Measurements from ENCODE around the gene MYOM1.
"Not testable (repeated sequence)": the region's sequence is repeated elsewhere in the genome, so short reads cannot be mapped to it uniquely, and the experiment has no call there.

The MYOM1 gene

DNA sequence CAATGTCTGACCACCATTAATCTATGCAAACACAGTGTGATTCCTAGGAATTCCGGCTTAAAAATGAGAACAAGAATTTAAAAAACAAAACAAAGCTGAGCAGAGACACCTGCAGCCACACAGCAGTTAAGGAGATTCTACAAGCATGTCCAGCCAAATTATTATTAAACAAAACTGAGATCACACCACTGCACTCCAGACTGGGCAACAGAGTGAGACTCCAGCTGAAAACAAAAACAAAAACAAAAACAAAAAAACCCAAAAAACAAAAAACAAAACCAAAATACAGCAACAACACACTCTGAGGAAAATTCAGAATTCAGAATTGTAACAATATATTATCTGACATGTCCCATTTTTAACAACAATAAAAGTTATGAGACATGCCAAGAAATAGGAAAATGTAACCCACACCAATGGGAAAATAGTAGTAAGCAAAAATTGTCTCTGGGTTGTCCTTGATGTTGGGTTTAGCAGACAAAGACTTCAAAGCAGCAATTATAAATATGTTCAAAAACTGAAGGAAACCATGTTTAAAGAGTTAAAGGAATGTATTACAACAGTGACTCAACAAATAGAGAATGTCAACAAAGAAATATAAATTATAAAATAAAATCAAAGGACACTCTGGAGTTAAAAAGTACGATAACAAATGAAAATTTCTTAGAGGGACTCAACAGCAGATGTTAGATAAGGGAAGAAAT, 19.7 kb downstream of the MYOM1 start:
- Histone ChIP-seq H3F3A (ENCODE audit: control insufficient read depth, insufficient read depth) (no peaks in the 10 kb centered on the region), H3K4me2 (ENCODE audit: low read length) (no peak overlapping the region), H3K27ac (ENCODE audit: low read depth, low read length) (no peak overlapping the region), H4K20me1 (ENCODE audit: control insufficient read depth, insufficient read depth, low read depth, low read length) (no peaks in the 10 kb centered on the region), H3K79me2 (ENCODE audit: control insufficient read depth, low read length) (no peaks in the 10 kb centered on the region), H3K9me2 (replicated peaks; ENCODE audit: control insufficient read depth, low read length) (no peaks in the 10 kb centered on the region), H3K36me3 (ENCODE audit: control insufficient read depth, low read length) (no peaks in the 10 kb centered on the region), H3K27me3 (ENCODE audit: control insufficient read depth, low read length) (no peaks in the 10 kb centered on the region), H3K9me3 (ENCODE audit: control insufficient read depth, insufficient read depth, low read length) (peaks cover 9% of the 10 kb centered on the region; the same call in 1 of the 2 replicates), H3K4me3 (ENCODE audit: low read length) (no peak overlapping the region), H3K4me1 (ENCODE audit: control insufficient read depth, low read length) (peaks cover 17% of the 10 kb centered on the region)
- no peak for TF ChIP-seq EZH2phosphoT487 (IDR thresholded peaks at IDR 0.05; ENCODE audit: borderline replicate concordance, low read length)
- TF ChIP-seq, protein P1, sequence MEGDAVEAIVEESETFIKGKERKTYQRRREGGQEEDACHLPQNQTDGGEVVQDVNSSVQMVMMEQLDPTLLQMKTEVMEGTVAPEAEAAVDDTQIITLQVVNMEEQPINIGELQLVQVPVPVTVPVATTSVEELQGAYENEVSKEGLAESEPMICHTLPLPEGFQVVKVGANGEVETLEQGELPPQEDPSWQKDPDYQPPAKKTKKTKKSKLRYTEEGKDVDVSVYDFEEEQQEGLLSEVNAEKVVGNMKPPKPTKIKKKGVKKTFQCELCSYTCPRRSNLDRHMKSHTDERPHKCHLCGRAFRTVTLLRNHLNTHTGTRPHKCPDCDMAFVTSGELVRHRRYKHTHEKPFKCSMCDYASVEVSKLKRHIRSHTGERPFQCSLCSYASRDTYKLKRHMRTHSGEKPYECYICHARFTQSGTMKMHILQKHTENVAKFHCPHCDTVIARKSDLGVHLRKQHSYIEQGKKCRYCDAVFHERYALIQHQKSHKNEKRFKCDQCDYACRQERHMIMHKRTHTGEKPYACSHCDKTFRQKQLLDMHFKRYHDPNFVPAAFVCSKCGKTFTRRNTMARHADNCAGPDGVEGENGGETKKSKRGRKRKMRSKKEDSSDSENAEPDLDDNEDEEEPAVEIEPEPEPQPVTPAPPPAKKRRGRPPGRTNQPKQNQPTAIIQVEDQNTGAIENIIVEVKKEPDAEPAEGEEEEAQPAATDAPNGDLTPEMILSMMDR (IDR thresholded peaks at IDR 0.05; ENCODE audit: low read depth, low read length, poor library complexity, severe bottlenecking) = no peak

DNA sequence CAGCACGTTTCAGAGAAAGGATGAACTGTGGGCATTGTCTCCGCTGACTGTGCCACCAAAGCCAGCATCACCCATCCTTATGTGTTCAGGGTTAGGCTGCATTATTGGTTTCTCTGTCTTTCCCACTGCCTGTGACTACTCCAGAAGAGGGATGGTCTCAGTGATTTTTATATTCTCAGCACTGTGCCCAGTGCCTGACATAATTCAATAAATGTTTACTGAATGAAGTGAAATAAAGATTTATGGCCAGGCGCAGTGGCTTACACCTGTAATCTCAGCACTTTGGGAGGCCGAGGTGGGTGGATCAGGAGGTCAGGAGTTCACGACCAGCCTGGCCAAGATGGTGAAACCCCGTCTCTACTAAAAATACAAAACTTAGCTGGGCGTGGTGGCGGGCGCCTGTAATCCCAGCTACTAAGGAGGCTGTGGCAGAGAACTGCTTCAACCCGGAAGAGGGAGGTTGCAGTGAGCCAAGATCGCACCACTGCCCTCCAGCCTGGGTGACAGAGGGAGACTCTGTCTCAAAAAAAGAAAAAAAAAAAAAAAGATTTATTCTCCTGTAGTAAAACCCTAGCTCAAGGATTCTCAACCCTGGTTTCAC, 21.4 kb downstream of the MYOM1 start:
- not testable (repeated sequence) for H3K27ac ChIP-seq (ENCODE audit: low read depth, low read length); H3K79me2 ChIP-seq (ENCODE audit: control insufficient read depth, low read length); H3K4me3 ChIP-seq (ENCODE audit: low read length); H3K9me3 ChIP-seq (ENCODE audit: control insufficient read depth, insufficient read depth, low read length); H4K20me1 ChIP-seq (ENCODE audit: control insufficient read depth, insufficient read depth, low read depth, low read length); H3K9me2 ChIP-seq (replicated peaks; ENCODE audit: control insufficient read depth, low read length); H3K27me3 ChIP-seq (ENCODE audit: control insufficient read depth, low read length); H3K36me3 ChIP-seq (ENCODE audit: control insufficient read depth, low read length); H3F3A ChIP-seq (ENCODE audit: control insufficient read depth, insufficient read depth); H3K4me2 ChIP-seq (ENCODE audit: low read length)
- H3K4me1 ChIP-seq (ENCODE audit: control insufficient read depth, low read length) = peaks cover 20% of the 10 kb centered on the region

DNA sequence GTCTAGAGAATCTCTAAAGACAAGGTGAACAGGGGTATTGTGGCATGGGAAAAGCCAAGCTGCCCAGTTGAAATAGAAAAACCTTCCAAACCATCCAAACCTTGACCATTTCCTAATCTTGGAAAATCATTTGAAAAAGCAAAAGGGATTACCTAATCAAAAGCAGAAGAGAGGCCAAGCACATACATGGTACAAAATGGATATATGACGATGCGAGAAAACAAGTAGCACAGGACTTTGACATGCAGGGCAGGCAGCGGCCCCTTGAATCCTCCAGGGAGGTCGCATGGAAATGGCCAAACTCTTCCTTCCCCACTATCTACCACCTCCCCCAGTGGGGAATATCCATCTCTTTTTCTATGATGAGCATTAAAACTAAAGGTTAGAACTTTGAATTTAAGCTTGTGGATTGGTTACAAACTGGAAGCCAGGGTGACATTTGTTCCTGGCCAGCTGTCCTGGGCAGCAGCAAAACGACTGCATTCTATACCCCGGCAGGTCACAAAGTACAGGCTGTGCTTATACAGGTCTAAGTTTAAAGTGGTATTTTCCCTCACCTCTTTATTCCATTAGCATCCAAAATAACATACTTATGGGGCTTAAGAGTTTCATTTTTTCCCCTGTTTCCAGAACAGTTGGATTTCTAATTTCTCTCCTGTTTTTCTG, 24.7 kb downstream of the MYOM1 start:
- no peak overlapping the region for H3K27ac ChIP-seq (ENCODE audit: low read depth, low read length)
- H3K4me1 ChIP-seq (ENCODE audit: control insufficient read depth, low read length) = peaks cover 20% of the 10 kb centered on the region
- H3K9me2 ChIP-seq (replicated peaks; ENCODE audit: control insufficient read depth, low read length) = no peaks in the 10 kb centered on the region
- no peak overlapping the region for H3K4me3 ChIP-seq (ENCODE audit: low read length)
- TF ChIP-seq EZH2phosphoT487 (IDR thresholded peaks at IDR 0.05; ENCODE audit: borderline replicate concordance, low read length) = no peak
- TF ChIP-seq, protein P1 (IDR thresholded peaks at IDR 0.05; ENCODE audit: low read depth, low read length, poor library complexity, severe bottlenecking) = no peak
- H3K27me3 ChIP-seq (ENCODE audit: control insufficient read depth, low read length) = no peaks in the 10 kb centered on the region
- no peaks in the 10 kb centered on the region for H3K79me2 ChIP-seq (ENCODE audit: control insufficient read depth, low read length)
- no peaks in the 10 kb centered on the region for H3F3A ChIP-seq (ENCODE audit: control insufficient read depth, insufficient read depth)
- no peaks in the 10 kb centered on the region for H3K9me3 ChIP-seq (ENCODE audit: control insufficient read depth, insufficient read depth, low read length)
- H4K20me1 ChIP-seq (ENCODE audit: control insufficient read depth, insufficient read depth, low read depth, low read length) = no peaks in the 10 kb centered on the region
- no peak overlapping the region for H3K4me2 ChIP-seq (ENCODE audit: low read length)
- H3K36me3 ChIP-seq (ENCODE audit: control insufficient read depth, low read length) = no peaks in the 10 kb centered on the region

DNA sequence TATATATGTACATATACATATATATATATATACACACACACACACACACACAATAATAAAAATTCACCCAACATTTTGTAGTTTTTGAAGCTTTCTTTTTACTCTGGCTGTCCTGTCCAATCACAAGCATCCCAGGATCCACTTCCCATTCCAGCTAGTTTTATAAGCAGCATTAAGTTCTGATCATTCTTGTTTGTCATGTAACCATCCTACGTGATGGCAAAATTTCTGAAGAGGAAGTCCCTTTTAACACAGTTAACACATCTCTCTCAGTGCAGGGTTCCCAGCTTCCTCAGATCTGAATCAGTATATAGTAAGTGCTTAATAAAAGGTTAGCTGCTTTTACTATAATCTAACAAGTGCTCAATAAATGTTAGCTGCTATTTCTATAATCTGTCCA, 26.4 kb downstream of the MYOM1 start:
- TF ChIP-seq, protein P1 (IDR thresholded peaks at IDR 0.05; ENCODE audit: low read depth, low read length, poor library complexity, severe bottlenecking) = no peak
- TF ChIP-seq EZH2phosphoT487 (IDR thresholded peaks at IDR 0.05; ENCODE audit: borderline replicate concordance, low read length) = no peak
- Histone ChIP-seq H3K27me3 (ENCODE audit: control insufficient read depth, low read length) (no peaks in the 10 kb centered on the region), H3F3A (ENCODE audit: control insufficient read depth, insufficient read depth) (no peaks in the 10 kb centered on the region), H3K4me3 (ENCODE audit: low read length) (no peak overlapping the region), H3K27ac (ENCODE audit: low read depth, low read length) (no peak overlapping the region), H3K4me1 (ENCODE audit: control insufficient read depth, low read length) (peaks cover 20% of the 10 kb centered on the region), H3K9me2 (replicated peaks; ENCODE audit: control insufficient read depth, low read length) (no peaks in the 10 kb centered on the region), H3K9me3 (ENCODE audit: control insufficient read depth, insufficient read depth, low read length) (no peaks in the 10 kb centered on the region), H3K79me2 (ENCODE audit: control insufficient read depth, low read length) (no peaks in the 10 kb centered on the region), H3K4me2 (ENCODE audit: low read length) (no peak overlapping the region), H4K20me1 (ENCODE audit: control insufficient read depth, insufficient read depth, low read depth, low read length) (no peaks in the 10 kb centered on the region), H3K36me3 (ENCODE audit: control insufficient read depth, low read length) (no peaks in the 10 kb centered on the region)

Data from DOHH2 (cell line).